Heart left ventricle (tissue), 16 donors: ENCODE measurements around the gene RFX7. TPM values are rescaled to one million over a fixed set of nuclear protein-coding genes. Genes with fewer than 3 reads are reported as not detected.

Experiments
- ATAC-seq, 4 donors: fragments of 200-7000 bp; cut with Tn5 transposase; one replicate each; pipeline ENCODE4 v1.9.1; 2020 to 2022; ENCODE audit warnings: moderate library complexity in 4 of 4, mild to moderate bottlenecking in 3 of 4, moderate number of reproducible peaks in 1 of 4
- DNase-seq, 5 donors: peaks; one replicate each; pipeline ENCODE4 v3.0.0-alpha.2; 2020
- H3K27ac ChIP-seq, 12 donors: fragments of 200-600 bp; sonication (generic) in 4 of 12; one replicate each; pipeline versions ENCODE4 v1.5.0 to v1.8.0; 2016 to 2022; ENCODE audit warnings: mild to moderate bottlenecking in 2 of 12
- H3K27me3 ChIP-seq, 9 donors: fragments of 200-600 bp; sonication (generic) in 2 of 9; one replicate each; pipeline versions ENCODE4 v1.5.1 to v1.8.0; 2016 to 2022; ENCODE audit warnings: mild to moderate bottlenecking in 3 of 9
- H3K36me3 ChIP-seq, 9 donors: fragments of 200-600 bp; sonication (generic) in 2 of 9; one replicate each; pipeline versions ENCODE4 v1.5.0 to v1.8.0; 2018 to 2022; ENCODE audit warnings: mild to moderate bottlenecking in 2 of 9
- H3K4me1 ChIP-seq, 12 donors: fragments of 200-600 bp; sonication (generic) in 4 of 12; one replicate each; pipeline versions ENCODE4 v1.5.0 to v1.8.0; 2016 to 2022; ENCODE audit warnings: mild to moderate bottlenecking in 3 of 12
- H3K4me3 ChIP-seq, 12 donors: fragments of 200-600 bp; sonication (generic) in 4 of 12; one replicate each; pipeline versions ENCODE4 v1.5.0 to v1.8.0; 2017 to 2022; ENCODE audit warnings: mild to moderate bottlenecking in 9 of 12, moderate library complexity in 4 of 12
- H3K9me3 ChIP-seq, 12 donors: fragments of 200-600 bp; sonication (generic) in 4 of 12; one replicate each; pipeline versions ENCODE4 v1.5.0 to v1.8.0; 2016 to 2022; ENCODE audit warnings: mild to moderate bottlenecking in 1 of 12
- POLR2A ChIP-seq, 2 donors: fragments of 450-650 bp; IDR thresholded peaks; one replicate each; pipeline ENCODE4 v1.6.1; 2017; ENCODE audit warnings: antibody characterized with exemption in 2 of 2, mild to moderate bottlenecking in 2 of 2, moderate library complexity in 2 of 2
- WGBS, 4 donors: extraction: QIAGEN DNeasy Blood & Tissue Kit in 2 of 4; methylation state at CpG; one replicate each; pipeline versions ENCODE4 v1.1.5 to v1.1.7; 2013 to 2018; 5-methylcytosine and 5-hydroxymethylcytosine counted together
- intact Hi-C, 10 donors: fragments of 100-400 bp; cut with DNase I; formaldehyde crosslinking; loops; one replicate each; pipeline versions ENCODE4 v1.11.1 to v1.14.2; 2022
- polyA plus RNA-seq, 2 donors: library from polyadenylated mRNA; stranded (reverse); fragments of 200-250 nt; gene quantifications; one replicate each; pipeline ENCODE4 v1.2.3, GENCODE V29; 2013
- total RNA-seq, 9 donors: library from RNA; depleted of rRNA in 2 of 9; stranded (reverse); fragments of >200 nt in 2 of 9; fragmentation: NEBNext Ultra II Directional in 3 of 9; extraction: Animal tissue kit (Norgen Biotek cat#: 25700) in 3 of 9; gene quantifications; one replicate each; pipeline versions ENCODE4 v1.1.0 to v1.2.4, GENCODE V29; 2016 to 2023
- TF ChIP-seq, protein P1 (sequence below), 12 donors: fragments of 200-600 bp; sonication (generic) in 4 of 12; IDR thresholded peaks; one replicate each; pipeline versions ENCODE4 v1.5.0 to v1.8.0; 2018 to 2022; ENCODE audit warnings: antibody characterized with exemption in 12 of 12, mild to moderate bottlenecking in 5 of 12
- donor health status: ischemic (EF 13 %, LVEDD 7.1; RV severe dilation, severe dysfunction).
- donor health status: healthy with polysubstance abuse.
- donor health status: DM: no; HTN: yes; CAD: no.
- donor health status: DM: no; HTN: no; CAD: no.
- donor health status: ischemic (EF 25% LVEDD 6.9; RV normal size, moderate dysfunction).
- donor health status: ischemic (EF 25% LVEDD 5.7; RV mildly dilated, moderate dysfunction).
- donor health status: healthy.
- donor health status: DM: yes; HTN: yes; CAD: no.
- donor health status: ischemic (EF 35%, LVEDD 5.7; RV mildly dilated, moderate dysfunction).
- donor health status: nonischemic (EF 11% LVEDD 7.7; RV severe dilation, severe dysfunction).
- donor health status: DM: yes; HTN: yes; CAD: no.
- donor health status: PGD.
- donor health status: ischemic (EF 29% LVEDD 5.4; RV normal size, mild dysfunction).
- donor health status: nonischemic (EF 23%, LVEDD 6.1; RV moderate dilation, normal function).

RFX7 gene
- total and polyA plus RNA-seq, 11 donors = 0.91 to 15.2 (median 7.6) TPM

DNA sequence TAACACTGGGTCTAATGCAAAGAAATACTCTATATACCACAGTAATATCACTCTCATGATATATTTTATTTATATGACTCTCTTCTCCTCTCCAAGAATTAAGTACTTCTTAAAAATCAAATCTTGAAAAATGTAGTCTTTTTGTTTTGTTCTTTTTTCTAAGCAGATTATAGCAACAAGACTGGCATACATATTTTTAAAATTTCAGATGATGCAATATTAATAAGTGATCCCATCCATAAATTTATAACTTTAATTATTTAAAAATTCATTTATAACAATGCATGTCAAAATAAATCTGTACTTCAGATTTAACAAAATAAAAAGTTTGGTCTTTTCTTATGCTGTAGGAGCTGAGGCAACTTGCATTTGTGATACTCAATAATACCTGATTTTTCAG, 155.3 kb downstream of the RFX7 start:
- Histone ChIP-seq H3K27me3 (no peaks in the 10 kb centered on the region), H3K36me3 (peaks cover 0 to 20% (median 4%) of the 10 kb centered on the region in 9 donors), H3K9me3 (peaks cover 0 to 4% (median 0%) of the 10 kb centered on the region in 12 donors), H3K4me3 (no peak overlapping the region), H3K27ac (no peak overlapping the region), H3K4me1 (peaks cover 0 to 3% (median 0%) of the 10 kb centered on the region in 12 donors)
- ATAC-seq (no peak), DNase-seq (no peak)
- intact Hi-C loops = no loop called here
- TF ChIP-seq, protein P1, sequence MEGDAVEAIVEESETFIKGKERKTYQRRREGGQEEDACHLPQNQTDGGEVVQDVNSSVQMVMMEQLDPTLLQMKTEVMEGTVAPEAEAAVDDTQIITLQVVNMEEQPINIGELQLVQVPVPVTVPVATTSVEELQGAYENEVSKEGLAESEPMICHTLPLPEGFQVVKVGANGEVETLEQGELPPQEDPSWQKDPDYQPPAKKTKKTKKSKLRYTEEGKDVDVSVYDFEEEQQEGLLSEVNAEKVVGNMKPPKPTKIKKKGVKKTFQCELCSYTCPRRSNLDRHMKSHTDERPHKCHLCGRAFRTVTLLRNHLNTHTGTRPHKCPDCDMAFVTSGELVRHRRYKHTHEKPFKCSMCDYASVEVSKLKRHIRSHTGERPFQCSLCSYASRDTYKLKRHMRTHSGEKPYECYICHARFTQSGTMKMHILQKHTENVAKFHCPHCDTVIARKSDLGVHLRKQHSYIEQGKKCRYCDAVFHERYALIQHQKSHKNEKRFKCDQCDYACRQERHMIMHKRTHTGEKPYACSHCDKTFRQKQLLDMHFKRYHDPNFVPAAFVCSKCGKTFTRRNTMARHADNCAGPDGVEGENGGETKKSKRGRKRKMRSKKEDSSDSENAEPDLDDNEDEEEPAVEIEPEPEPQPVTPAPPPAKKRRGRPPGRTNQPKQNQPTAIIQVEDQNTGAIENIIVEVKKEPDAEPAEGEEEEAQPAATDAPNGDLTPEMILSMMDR (IDR thresholded peaks at IDR 0.05) = no peak
- TF ChIP-seq POLR2A (IDR thresholded peaks at IDR 0.05) = no peak

DNA sequence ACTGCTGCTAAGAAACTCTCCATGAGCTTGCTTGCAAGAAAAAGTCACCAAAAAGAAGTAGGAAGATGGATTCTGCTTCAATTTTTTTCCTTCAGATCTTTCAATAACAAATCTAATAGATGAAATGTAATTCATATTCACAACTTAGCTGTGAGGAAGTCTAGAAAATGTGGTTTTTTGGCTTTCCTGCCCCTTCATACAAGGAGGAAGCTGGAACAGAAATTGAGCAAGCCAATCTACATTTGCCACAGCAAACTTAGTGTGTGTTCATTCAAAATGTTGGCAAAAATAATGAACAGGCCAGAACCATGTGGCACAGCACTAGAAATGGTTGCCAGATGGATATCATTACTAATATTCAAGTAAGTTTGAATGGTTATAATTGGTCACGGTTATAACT, 157.1 kb downstream of the RFX7 start:
- Histone ChIP-seq H3K36me3 (peaks cover 0 to 1% (median 0%) of the 10 kb centered on the region in 9 donors), H3K4me3 (no peak overlapping the region), H3K27ac (no peak overlapping the region), H3K9me3 (peaks cover 0 to 4% (median 0%) of the 10 kb centered on the region in 12 donors), H3K4me1 (peaks cover 0 to 3% (median 0%) of the 10 kb centered on the region in 12 donors), H3K27me3 (no peaks in the 10 kb centered on the region)
- TF ChIP-seq, protein P1 (IDR thresholded peaks at IDR 0.05) = no peak
- no peak for TF ChIP-seq POLR2A (IDR thresholded peaks at IDR 0.05)
- ATAC-seq (no peak), DNase-seq (no peak)
- WGBS, 4 donors = 93 to 100% (median 98%) methylated on average over 1 of the region's 1 CpG
- intact Hi-C loops = no loop called here

DNA sequence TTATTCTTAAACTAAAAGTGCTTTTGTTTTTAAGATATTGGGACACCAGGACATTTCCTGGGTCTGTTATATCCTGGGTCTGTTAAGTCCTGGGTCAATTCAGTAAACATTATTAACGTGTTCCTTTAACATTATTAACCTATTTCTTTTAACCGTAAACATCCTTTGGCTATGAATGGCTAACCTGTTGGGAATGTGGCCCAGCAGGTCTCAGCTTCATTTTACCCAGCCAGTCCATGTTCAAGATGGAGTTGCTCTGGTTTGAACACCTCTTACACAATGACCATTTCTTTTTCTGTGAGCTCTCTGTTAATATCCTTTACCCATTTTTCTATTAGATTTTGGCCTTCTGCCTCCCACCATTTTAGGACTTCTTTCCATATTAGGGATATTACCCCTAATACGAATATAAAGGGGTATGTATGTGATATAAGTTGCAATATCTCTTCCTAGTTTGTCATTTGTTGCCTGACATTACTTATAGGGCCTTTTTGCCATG, 161.4 kb downstream of the RFX7 start:
- Histone ChIP-seq H3K36me3 (no peaks in the 10 kb centered on the region), H3K27me3 (no peaks in the 10 kb centered on the region), H3K9me3 (no peaks in the 10 kb centered on the region), H3K4me1 (no peaks in the 10 kb centered on the region), H3K27ac (no peak overlapping the region), H3K4me3 (no peak overlapping the region)
- ATAC-seq (no peak), DNase-seq (no peak)
- WGBS, 4 donors = 86 to 93% (median 88%) methylated on average over 3 of the region's 3 CpGs
- TF ChIP-seq, protein P1 (IDR thresholded peaks at IDR 0.05) = no peak
- TF ChIP-seq POLR2A (IDR thresholded peaks at IDR 0.05) = no peak
- intact Hi-C loops = no loop called here

DNA sequence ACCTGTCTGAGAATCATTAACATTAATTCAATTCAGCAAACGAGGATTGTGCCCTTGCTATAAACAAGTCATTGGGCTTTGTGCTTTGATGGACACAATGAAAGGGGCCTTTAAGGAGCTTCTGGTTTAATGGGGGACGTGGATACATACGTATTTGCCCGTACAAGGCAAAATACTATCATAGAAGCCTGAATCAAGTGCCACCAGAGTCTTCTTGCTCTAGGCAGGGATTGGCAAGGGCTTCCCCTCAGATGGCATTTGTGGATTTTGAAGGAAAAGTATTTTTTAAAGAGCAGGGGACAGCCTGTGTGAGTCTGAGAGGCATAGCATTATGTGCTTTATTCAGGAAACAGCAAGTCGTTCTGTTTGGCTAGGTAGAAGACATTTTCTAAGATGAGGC, 166.6 kb downstream of the RFX7 start:
- H3K4me3 ChIP-seq = no peak overlapping the region
- TF ChIP-seq POLR2A (IDR thresholded peaks at IDR 0.05) = no peak
- TF ChIP-seq, protein P1 (IDR thresholded peaks at IDR 0.05) = no peak
- no peaks in the 10 kb centered on the region for H3K4me1 ChIP-seq
- no peaks in the 10 kb centered on the region for H3K27me3 ChIP-seq
- no peaks in the 10 kb centered on the region for H3K9me3 ChIP-seq
- no peak for ATAC-seq
- H3K27ac ChIP-seq = no peak overlapping the region
- no peak for DNase-seq
- WGBS, 4 donors = 75 to 85% (median 77%) methylated on average over 5 of the region's 5 CpGs
- H3K36me3 ChIP-seq = no peaks in the 10 kb centered on the region
- intact Hi-C loops = no loop called here
